SK-MEL-5 (cell line): Measurements from ENCODE around the gene MMP8. TPM values are rescaled to one million over a fixed set of nuclear protein-coding genes. Genes with fewer than 3 reads are reported as not detected.

ENCODE experiments used
- DNase-seq: peaks from one replicate; pipeline ENCODE4 v3.0.0-alpha.2; 2016; ENCODE audit warnings: low read depth, low spot score
- in situ Hi-C: cut with HindIII; loops from 2 replicates; pipeline ENCODE4 v1.10.0; 2016; ENCODE audit warnings: low sequenced_read_pairs, high pct_unique_total_duplicates, low pct_unique_long_range_greater_than_20kb
- total RNA-seq: library from RNA; depleted of rRNA; stranded (reverse); fragments of >200 nt; shearing (Covaris generic); gene quantifications from 2 replicates; pipeline ENCODE4 v1.2.3, GENCODE V29; 2014; rRNA removed

Gene MMP8
- total RNA-seq, 1 experiment from 2014 or later = 31.6 TPM

DNA sequence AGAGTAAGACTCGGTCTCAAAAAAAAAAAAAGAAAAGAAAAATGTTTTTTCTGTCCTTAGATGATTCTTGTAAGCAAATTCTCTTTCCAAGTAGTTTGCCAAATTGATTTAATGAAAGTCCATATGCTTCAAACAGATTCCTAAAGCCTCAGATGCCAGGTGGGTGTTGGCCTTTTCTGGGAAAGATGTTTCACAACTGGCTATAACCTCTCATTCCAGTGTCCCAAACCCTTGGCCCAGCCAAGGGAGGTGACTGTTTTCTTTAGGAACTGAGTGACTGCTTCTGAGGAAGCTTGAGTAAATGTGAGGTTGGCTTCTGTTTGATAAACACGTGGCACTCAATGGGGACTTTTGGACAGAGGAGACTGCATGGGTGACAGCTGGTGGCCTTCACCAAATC lies 46.7 kb downstream of the MMP8 start:
- in situ Hi-C loops = no loop called here

GRCh38 chr11:102676084-102676483 lies 48.7 kb downstream of the MMP8 start:
- in situ Hi-C loops = no loop called here

More for the DNA sequence above, 46.7 kb downstream of the MMP8 start:
- no peak for DNase-seq

DNA sequence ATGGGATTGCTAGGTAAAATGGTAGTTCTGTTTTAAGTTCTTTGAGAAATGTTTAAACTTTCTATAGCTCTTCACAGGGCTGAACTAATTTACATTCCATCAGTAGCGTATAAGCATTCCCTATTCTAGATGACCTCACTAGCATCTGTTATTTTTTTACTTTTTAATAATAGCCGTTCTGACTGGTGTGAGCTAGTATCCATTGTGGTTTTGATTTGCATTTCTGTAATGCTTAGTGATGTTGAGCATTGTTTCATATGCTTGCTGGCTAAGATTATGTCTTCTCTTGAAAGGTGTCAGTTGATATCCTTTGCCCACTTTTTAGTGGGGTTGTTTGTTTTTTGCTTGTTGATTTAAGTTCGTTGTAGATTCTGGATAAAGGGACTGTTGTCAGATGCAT lies 55.1 kb downstream of the MMP8 start:
- no peak for DNase-seq
- in situ Hi-C loops = no loop called here

More at GRCh38 chr11:102676084-102676483, 48.7 kb downstream of the MMP8 start:
- no peak for DNase-seq

DNA sequence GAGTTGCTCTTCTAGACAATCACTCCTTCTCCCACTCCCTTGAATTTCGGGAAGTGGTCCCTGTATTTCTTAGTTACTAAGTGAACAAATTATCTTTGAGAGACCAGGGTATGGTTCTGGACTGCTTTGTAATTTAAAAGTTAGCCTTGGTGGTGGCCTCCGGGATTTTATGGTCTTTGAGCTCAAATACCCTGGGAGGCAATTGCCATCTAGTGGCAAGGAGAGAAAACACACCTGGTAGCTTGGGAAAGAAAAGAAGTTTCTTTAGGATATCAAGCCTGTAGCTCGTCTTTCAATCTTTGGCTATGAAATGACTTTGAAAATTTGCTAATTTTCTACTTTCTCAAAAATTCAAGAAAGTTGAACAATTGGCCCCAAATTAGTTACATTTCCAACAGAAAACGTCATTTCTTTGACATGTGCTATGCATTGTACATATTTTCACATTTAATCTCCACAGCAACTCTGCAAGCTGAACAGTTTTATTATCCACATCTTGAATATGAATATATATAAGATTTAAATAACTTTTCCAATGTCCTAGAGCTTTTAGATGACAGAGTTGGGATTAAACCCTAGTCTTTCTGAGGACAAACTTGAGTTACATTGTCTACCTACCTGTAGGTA lies 58.3 kb downstream of the MMP8 start:
- in situ Hi-C loops = no loop called here
- peak; percentile 67 for DNase-seq

DNA sequence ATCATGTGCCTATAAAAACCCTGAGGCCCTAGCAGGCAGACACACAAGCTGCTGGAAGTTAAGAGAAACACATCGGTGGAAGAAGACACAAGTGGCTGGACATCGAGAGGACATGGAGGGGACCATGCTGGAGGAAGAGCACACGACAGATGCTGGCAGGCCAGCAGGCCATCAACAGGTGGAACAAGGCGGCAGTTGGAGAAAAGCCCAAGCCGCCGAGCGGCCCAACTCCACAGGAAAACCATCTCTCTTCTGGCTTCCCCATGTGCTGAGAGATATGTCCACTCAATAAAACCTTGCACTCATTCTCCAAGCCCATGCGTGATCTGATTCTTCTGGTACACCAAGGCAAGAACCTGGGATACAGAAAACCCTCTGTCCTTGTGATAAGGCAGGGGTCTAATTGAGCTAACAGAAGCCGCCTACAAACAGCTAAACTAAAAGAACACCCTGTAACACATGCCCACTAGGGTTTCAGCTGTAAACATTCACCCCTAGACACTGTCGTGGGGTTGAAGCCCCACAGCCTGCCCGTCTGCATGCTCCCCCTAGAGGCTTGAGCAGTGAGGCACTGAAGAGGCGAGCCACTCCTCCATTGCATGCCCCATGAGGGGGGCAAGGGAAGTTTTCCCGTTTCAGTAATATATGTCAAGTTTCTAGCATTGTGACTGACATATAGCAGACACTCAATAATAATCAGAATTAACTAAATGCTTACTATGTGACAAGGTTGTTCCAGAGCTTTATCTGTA lies 60.6 kb downstream of the MMP8 start:
- DNase-seq = peak; percentile 52
- in situ Hi-C loops = no loop called here

- in situ Hi-C loops = no loop called here
- DNase-seq = no peak
Observed at GRCh38 chr11:102662607-102663006, 62.1 kb downstream of the MMP8 start.

Other genes starting within 250 kb of the MMP8 start
- gene MMP7, start 194.2 kb downstream of the MMP8 start, total RNA-seq = not detected in 2 replicates
- not detected in 2 replicates for gene MMP20, start 99.6 kb downstream of the MMP8 start, total RNA-seq
- not detected in 2 replicates for gene MMP27, start 19.2 kb downstream of the MMP8 start, total RNA-seq
- gene MMP10, start 55.7 kb upstream of the MMP8 start, total RNA-seq = not detected in 2 replicates
- 4.6 and 5.5 TPM in 2 replicates for gene MMP1, start 73.2 kb upstream of the MMP8 start, total RNA-seq
- gene MMP3, start 118.7 kb upstream of the MMP8 start, total RNA-seq = 0.05 TPM in 1 of 2 replicates, not detected in the other
- not detected in 2 replicates for gene MMP12, start 150.0 kb upstream of the MMP8 start, total RNA-seq
- gene MMP13, start 230.8 kb upstream of the MMP8 start, total RNA-seq = not detected in 2 replicates